ENCODE measurements around the gene GNB3. TPM values are rescaled to one million over a fixed set of nuclear protein-coding genes. Genes with fewer than 3 reads are reported as not detected.

GNB3 gene
- total RNA-seq, 1 experiment from 2014 or later: 8.7 TPM

GRCh38 chr12:6822426-6823135, 18.1 kb upstream of the GNB3 start:
- peaks cover 6% of the 10 kb centered on the region; the same call in 1 of the 2 replicates for H3K27me3 ChIP-seq (ENCODE audit: insufficient read depth, low read length)
- H3K9me3 ChIP-seq (ENCODE audit: control insufficient read depth in 1 of 2, insufficient read depth in 1 of 2, low read depth in 1 of 2, low read length in 2 of 2): no peaks in the 10 kb centered on the region
- H2AFZ ChIP-seq (ENCODE audit: low read depth, low read length, poor library complexity, severe bottlenecking): no peak overlapping the region
- H3K79me2 ChIP-seq (ENCODE audit: insufficient read depth, low read length): peaks cover 7% of the 10 kb centered on the region; the same call in 1 of the 2 replicates
- H3K4me1 ChIP-seq (ENCODE audit: control insufficient read depth in 1 of 2, insufficient read depth in 2 of 2, low read length in 2 of 2): peaks cover 20 to 43% of the 10 kb centered on the region in 2 experiments
- ChIA-PET CTCF (interaction anchor here (0.9 to 2.3 kb wide), 4 partner anchors 12 to 69 kb away, joined by 3 to 10 read pairs (median 6); partner anchors contain the start of genes MLF2 and USP5), RAD21 (ENCODE audit: low non-redundant PET in 1 of 2, low total read pairs in 2 of 2, uncharacterized antibody in 2 of 2, unreplicated experiment in 2 of 2) (no interaction called here), POLR2A (no interaction called here)
- TF ChIP-seq, protein P1, sequence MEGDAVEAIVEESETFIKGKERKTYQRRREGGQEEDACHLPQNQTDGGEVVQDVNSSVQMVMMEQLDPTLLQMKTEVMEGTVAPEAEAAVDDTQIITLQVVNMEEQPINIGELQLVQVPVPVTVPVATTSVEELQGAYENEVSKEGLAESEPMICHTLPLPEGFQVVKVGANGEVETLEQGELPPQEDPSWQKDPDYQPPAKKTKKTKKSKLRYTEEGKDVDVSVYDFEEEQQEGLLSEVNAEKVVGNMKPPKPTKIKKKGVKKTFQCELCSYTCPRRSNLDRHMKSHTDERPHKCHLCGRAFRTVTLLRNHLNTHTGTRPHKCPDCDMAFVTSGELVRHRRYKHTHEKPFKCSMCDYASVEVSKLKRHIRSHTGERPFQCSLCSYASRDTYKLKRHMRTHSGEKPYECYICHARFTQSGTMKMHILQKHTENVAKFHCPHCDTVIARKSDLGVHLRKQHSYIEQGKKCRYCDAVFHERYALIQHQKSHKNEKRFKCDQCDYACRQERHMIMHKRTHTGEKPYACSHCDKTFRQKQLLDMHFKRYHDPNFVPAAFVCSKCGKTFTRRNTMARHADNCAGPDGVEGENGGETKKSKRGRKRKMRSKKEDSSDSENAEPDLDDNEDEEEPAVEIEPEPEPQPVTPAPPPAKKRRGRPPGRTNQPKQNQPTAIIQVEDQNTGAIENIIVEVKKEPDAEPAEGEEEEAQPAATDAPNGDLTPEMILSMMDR (IDR thresholded peaks at IDR 0.05 in 2 of 3, conservative IDR thresholded peaks at IDR 0.05 in 1 of 3; ENCODE audit: borderline replicate concordance in 1 of 3, insufficient read depth in 1 of 3, low read depth in 2 of 3, low read length in 2 of 3): no peak
- TF ChIP-seq SIN3A (IDR thresholded peaks at IDR 0.05; ENCODE audit: low read depth): no peak
- H3K27ac ChIP-seq (ENCODE audit: low read depth, low read length): no peak overlapping the region; the same call in 1 of the 2 replicates
- DNase-seq (ENCODE audit: low read depth, low spot score): no peak
- H3K9ac ChIP-seq (ENCODE audit: low read length): no peak overlapping the region
- H3K4me2 ChIP-seq (ENCODE audit: low read length): peak overlapping the region; percentile 83
- intact Hi-C loops (cut with micrococcal nuclease): no loop called here
- H4K20me1 ChIP-seq (ENCODE audit: insufficient read depth): no peaks in the 10 kb centered on the region
- H3K36me3 ChIP-seq (ENCODE audit: control insufficient read depth in 1 of 2, insufficient read depth in 2 of 2, low read length in 2 of 2): no peaks in the 10 kb centered on the region
- BruUV-seq (replicated peaks): no TSS peak
- no peak for ATAC-seq
- H3K9me2 ChIP-seq (ENCODE audit: insufficient read depth): no peaks in the 10 kb centered on the region
- H3K4me3 ChIP-seq (replicated peaks in 1 of 2; ENCODE audit: low read depth in 1 of 2, low read length in 2 of 2): peak overlapping the region; percentile 43 to 50; a peak in 2 of 4 replicates

- Histone ChIP-seq H2AFZ (ENCODE audit: low read depth, low read length, poor library complexity, severe bottlenecking) (no peak overlapping the region), H3K4me2 (ENCODE audit: low read length) (no peak overlapping the region), H3K27ac (ENCODE audit: low read depth, low read length) (no peak overlapping the region), H3K4me3 (replicated peaks in 1 of 2; ENCODE audit: low read depth in 1 of 2, low read length in 2 of 2) (no peak overlapping the region), H3K79me2 (ENCODE audit: insufficient read depth, low read length) (peaks cover 14% of the 10 kb centered on the region), H3K9me3 (ENCODE audit: control insufficient read depth in 1 of 2, insufficient read depth in 1 of 2, low read depth in 1 of 2, low read length in 2 of 2) (no peaks in the 10 kb centered on the region), H3K9me2 (ENCODE audit: insufficient read depth) (no peaks in the 10 kb centered on the region), H3K4me1 (ENCODE audit: control insufficient read depth in 1 of 2, insufficient read depth in 2 of 2, low read length in 2 of 2) (peaks cover 20 to 47% of the 10 kb centered on the region in 2 experiments), H3K36me3 (ENCODE audit: control insufficient read depth in 1 of 2, insufficient read depth in 2 of 2, low read length in 2 of 2) (no peaks in the 10 kb centered on the region), H3K27me3 (ENCODE audit: insufficient read depth, low read length) (peaks cover 6% of the 10 kb centered on the region; the same call in 1 of the 2 replicates), H4K20me1 (ENCODE audit: insufficient read depth) (no peaks in the 10 kb centered on the region), H3K9ac (ENCODE audit: low read length) (no peak overlapping the region)
- no peak for ATAC-seq
- CTCF ChIA-PET: interaction anchor here (1.3 to 2.8 kb wide), 3 partner anchors 11 to 70 kb away, joined by 5 to 10 read pairs (median 10); partner anchors contain the start of genes MLF2 and USP5
- no TSS peak for BruUV-seq (replicated peaks)
- POLR2A ChIA-PET: no interaction called here
- DNase-seq (ENCODE audit: low read depth, low spot score): no peak
- RAD21 ChIA-PET (ENCODE audit: low non-redundant PET in 1 of 2, low total read pairs in 2 of 2, uncharacterized antibody in 2 of 2, unreplicated experiment in 2 of 2): no interaction called here
- intact Hi-C loops (cut with micrococcal nuclease): no loop called here
- TF ChIP-seq EZH2phosphoT487 (IDR thresholded peaks at IDR 0.05; ENCODE audit: borderline replicate concordance) (no peak), FOSL1 (IDR thresholded peaks at IDR 0.05; ENCODE audit: low read depth) (no peak), SIN3A (IDR thresholded peaks at IDR 0.05; ENCODE audit: low read depth) (no peak), REST (IDR thresholded peaks at IDR 0.05; ENCODE audit: low read depth) (no peak), POLR2A (IDR thresholded peaks at IDR 0.05; ENCODE audit: borderline replicate concordance, extremely low read depth, insufficient read depth, insufficient read length) (peak; percentile 28), ZNF274 (IDR thresholded peaks at IDR 0.05; ENCODE audit: low read depth, low read length) (no peak), YY1 (IDR thresholded peaks at IDR 0.05; ENCODE audit: extremely low read depth, insufficient replicate concordance, low read depth, low read length) (no peak), ATF3 (IDR thresholded peaks at IDR 0.05) (no peak), SP1 (IDR thresholded peaks at IDR 0.05; ENCODE audit: low read depth) (no peak), JUND (IDR thresholded peaks at IDR 0.05) (no peak)
These were observed 17.3 kb upstream of the GNB3 start for GRCh38 chr12:6823182-6824084.

All from HCT116 (cell line).